ENCODE results near the gene RNF31. TPM values are rescaled to one million over a fixed set of nuclear protein-coding genes. Genes with fewer than 3 reads are reported as not detected.

RNF31 gene
- total RNA-seq, 4 donors from 2014 or later = 26.8 to 35.6 (median 32.4) TPM

DNA sequence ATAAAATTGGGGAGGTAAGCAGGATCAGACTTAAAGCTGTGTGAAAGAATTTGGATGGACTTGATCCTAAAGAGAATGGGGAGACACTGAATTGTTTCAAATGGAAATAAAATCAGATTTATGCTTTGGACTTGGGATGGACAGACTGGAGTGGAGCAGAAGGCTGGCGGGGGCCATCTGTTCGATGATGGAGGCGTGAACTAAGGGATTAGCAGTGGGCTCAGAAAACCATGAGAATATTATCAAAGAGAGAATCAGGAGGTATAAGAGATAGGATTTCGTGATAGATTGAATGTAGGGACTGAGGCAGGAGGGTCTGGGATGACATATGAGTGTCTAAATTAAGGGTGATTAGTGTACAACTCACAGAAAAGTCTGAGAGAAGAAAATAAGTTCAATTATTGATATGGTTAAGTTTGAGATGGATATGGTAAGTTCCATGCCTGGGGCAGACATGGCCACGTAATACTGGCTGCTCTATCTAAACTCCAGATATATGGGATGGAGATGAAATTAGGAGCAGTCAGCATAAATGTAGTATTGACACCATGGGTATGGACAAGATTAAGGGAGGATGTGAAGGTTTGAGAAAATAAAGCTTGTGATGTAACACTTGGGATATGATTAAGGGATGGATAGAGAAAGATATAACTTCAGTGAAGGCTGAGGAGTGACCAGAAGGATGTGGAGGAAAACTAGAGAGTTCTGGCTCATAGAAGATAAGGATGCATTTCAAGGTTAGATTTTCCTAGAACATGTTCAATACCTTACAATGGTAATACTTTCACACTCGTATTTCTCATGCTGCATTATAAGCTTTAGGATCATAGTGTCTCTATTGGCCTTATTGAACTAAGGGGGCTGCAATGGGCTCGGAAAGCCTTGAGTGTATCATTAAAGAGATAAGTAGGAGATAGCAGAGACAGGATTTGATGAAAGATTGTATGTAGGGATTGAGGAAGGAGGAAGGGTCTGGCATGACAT is 57.2 kb downstream of the RNF31 start:
- peaks cover 0 to 9% (median 0%) of the 10 kb centered on the region in 3 donors for H3K4me1 ChIP-seq
- no peak overlapping the region for H3K27ac ChIP-seq
- no peaks in the 10 kb centered on the region for H3K27me3 ChIP-seq
- H3K36me3 ChIP-seq = peaks cover 0 to 96% (median 10%) of the 10 kb centered on the region in 3 donors
- 92 to 93% methylated on average over 7 of the region's 7 CpGs for WGBS, 2 donors
- TF ChIP-seq, protein P1, sequence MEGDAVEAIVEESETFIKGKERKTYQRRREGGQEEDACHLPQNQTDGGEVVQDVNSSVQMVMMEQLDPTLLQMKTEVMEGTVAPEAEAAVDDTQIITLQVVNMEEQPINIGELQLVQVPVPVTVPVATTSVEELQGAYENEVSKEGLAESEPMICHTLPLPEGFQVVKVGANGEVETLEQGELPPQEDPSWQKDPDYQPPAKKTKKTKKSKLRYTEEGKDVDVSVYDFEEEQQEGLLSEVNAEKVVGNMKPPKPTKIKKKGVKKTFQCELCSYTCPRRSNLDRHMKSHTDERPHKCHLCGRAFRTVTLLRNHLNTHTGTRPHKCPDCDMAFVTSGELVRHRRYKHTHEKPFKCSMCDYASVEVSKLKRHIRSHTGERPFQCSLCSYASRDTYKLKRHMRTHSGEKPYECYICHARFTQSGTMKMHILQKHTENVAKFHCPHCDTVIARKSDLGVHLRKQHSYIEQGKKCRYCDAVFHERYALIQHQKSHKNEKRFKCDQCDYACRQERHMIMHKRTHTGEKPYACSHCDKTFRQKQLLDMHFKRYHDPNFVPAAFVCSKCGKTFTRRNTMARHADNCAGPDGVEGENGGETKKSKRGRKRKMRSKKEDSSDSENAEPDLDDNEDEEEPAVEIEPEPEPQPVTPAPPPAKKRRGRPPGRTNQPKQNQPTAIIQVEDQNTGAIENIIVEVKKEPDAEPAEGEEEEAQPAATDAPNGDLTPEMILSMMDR (IDR thresholded peaks at IDR 0.05) = no peak
- no peak for TF ChIP-seq POLR2A (IDR thresholded peaks at IDR 0.05)
- H3K9me3 ChIP-seq = no peaks in the 10 kb centered on the region
- DNase-seq = no peak
- intact Hi-C loops (cut with DNase I) = no loop called here
- H3K4me3 ChIP-seq = no peak overlapping the region

GRCh38 chr14:24206260-24207103 is 59.2 kb downstream of the RNF31 start:
- H3K4me3 ChIP-seq = no peak overlapping the region
- no peaks in the 10 kb centered on the region for H3K27me3 ChIP-seq
- H3K27ac ChIP-seq = no peak overlapping the region
- WGBS, 2 donors = 93 to 97% methylated on average over 8 of the region's 11 CpGs
- TF ChIP-seq, protein P1 (IDR thresholded peaks at IDR 0.05) = no peak
- TF ChIP-seq POLR2A (IDR thresholded peaks at IDR 0.05) = no peak
- DNase-seq = no peak
- H3K36me3 ChIP-seq = peaks cover 4 to 96% (median 19%) of the 10 kb centered on the region in 3 donors
- H3K9me3 ChIP-seq = no peaks in the 10 kb centered on the region
- H3K4me1 ChIP-seq = peaks cover 0 to 9% (median 0%) of the 10 kb centered on the region in 3 donors
- intact Hi-C loops (cut with DNase I) = no loop called here

DNA sequence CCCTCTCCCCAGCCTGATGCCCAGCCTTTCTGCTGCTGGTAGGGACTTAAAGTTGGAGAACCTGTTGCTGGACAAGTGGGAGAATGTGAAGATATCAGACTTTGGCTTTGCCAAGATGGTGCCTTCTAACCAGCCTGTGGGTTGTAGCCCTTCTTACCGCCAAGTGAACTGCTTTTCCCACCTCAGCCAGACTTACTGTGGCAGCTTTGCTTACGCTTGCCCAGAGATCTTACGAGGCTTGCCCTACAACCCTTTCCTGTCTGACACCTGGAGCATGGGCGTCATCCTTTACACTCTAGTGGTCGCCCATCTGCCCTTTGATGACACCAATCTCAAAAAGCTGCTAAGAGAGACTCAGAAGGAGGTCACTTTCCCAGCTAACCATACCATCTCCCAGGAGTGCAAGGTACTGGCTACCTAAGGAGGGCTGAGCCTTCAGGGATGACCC is 59.8 kb downstream of the RNF31 start:
- H3K27me3 ChIP-seq = no peaks in the 10 kb centered on the region
- TF ChIP-seq, protein P1 (IDR thresholded peaks at IDR 0.05) = no peak
- TF ChIP-seq POLR2A (IDR thresholded peaks at IDR 0.05) = no peak
- no peak overlapping the region for H3K4me3 ChIP-seq
- H3K36me3 ChIP-seq = peaks cover 4 to 92% (median 19%) of the 10 kb centered on the region in 3 donors
- H3K9me3 ChIP-seq = no peaks in the 10 kb centered on the region
- H3K27ac ChIP-seq = no peak overlapping the region
- peaks cover 0 to 12% (median 1%) of the 10 kb centered on the region in 3 donors for H3K4me1 ChIP-seq
- 95 to 100% methylated on average over 3 to 4 of the region's 5 CpGs for WGBS, 2 donors
- intact Hi-C loops (cut with DNase I) = no loop called here
- DNase-seq = no peak

- intact Hi-C loops (cut with DNase I) = no loop called here
- H3K9me3 ChIP-seq = no peaks in the 10 kb centered on the region
- no peak for DNase-seq
- H3K27ac ChIP-seq = no peak overlapping the region
- 89 to 100% methylated on average over 1 to 2 of the region's 2 CpGs for WGBS, 2 donors
- no peak overlapping the region for H3K4me3 ChIP-seq
- H3K36me3 ChIP-seq = peaks cover 4 to 87% (median 19%) of the 10 kb centered on the region in 3 donors
- peaks cover 0 to 17% (median 5%) of the 10 kb centered on the region in 3 donors for H3K4me1 ChIP-seq
- no peaks in the 10 kb centered on the region for H3K27me3 ChIP-seq
- TF ChIP-seq, protein P1 (IDR thresholded peaks at IDR 0.05) = no peak
- no peak for TF ChIP-seq POLR2A (IDR thresholded peaks at IDR 0.05)
Observed at GRCh38 chr14:24207625-24208024, 60.3 kb downstream of the RNF31 start.

Small RNA genes lying within 50 kb of the gene (small RNA-seq; reads per million reads assigned to genes)
- gene AL136295.4 = 0 reads per million in 4 donors
- 0 to 0.60 (median 0) reads per million in 4 donors for gene CHMP4A
- gene IPO4 = 0 to 0.15 (median 0.04) reads per million in 4 donors
- 0 reads per million in 4 donors for gene IRF9
- 0.21 to 1.5 (median 1.1) reads per million in 4 donors for gene RNA5SP383

Other genes with a start within 250 kb of the RNF31 start
- 10 to 100 TPM; 27.5 to 46.0 (median 38.0) TPM for gene DHRS4, start 193.7 kb upstream of the RNF31 start, total RNA-seq
- gene DHRS4L2, start 158.6 kb upstream of the RNF31 start, total RNA-seq = 10 to 100 TPM in 3 of 4 donors, 1 to 10 TPM in 1; 9.4 to 35.6 (median 27.2) TPM
- gene CARMIL3, start 95.5 kb upstream of the RNF31 start, total RNA-seq = 1 to 10 TPM in 2 of 4 donors, under 1 TPM in 2; 0.38 to 1.2 (median 0.86) TPM
- gene CPNE6, start 75.9 kb upstream of the RNF31 start, total RNA-seq = not detected
- 10 to 100 TPM; 10.5 to 13.5 (median 12.8) TPM for gene PCK2, start 53.2 kb upstream of the RNF31 start, total RNA-seq
- gene DCAF11, start 32.7 kb upstream of the RNF31 start, total RNA-seq = 100 to 1,000 TPM in 1 of 4 donors, 10 to 100 TPM in 3; 55.4 to 114 (median 79.3) TPM
- 1 to 10 TPM in 3 of 4 donors, under 1 TPM in 1; 0.79 to 4.5 (median 3.3) TPM for gene NRL, start 32.5 kb upstream of the RNF31 start, total RNA-seq
- 1 to 10 TPM in 1 of 4 donors, under 1 TPM in 2, not detected in 1; 0.42 to 3.7 (median 0.95) TPM for gene FITM1, start 16.8 kb upstream of the RNF31 start, total RNA-seq
- gene PSME1, start 11.3 kb upstream of the RNF31 start, total RNA-seq = 100 to 1,000 TPM; 100 to 256 (median 116) TPM
- 10 to 100 TPM in 3 of 4 donors, 1 to 10 TPM in 1; 6.0 to 12.1 (median 10.9) TPM for gene EMC9, start 5.9 kb upstream of the RNF31 start, total RNA-seq
- 100 to 1,000 TPM in 1 of 4 donors, 10 to 100 TPM in 3; 44.4 to 110 (median 77.2) TPM for gene PSME2, start 888 bp upstream of the RNF31 start, total RNA-seq
- gene IRF9, start 13.8 kb downstream of the RNF31 start, total RNA-seq = 10 to 100 TPM; 21.9 to 52.2 (median 45.9) TPM
- 1 to 10 TPM in 3 of 4 donors, under 1 TPM in 1; 0.47 to 7.4 (median 3.0) TPM for gene REC8, start 24.6 kb downstream of the RNF31 start, total RNA-seq
- gene IPO4, start 41.3 kb downstream of the RNF31 start, total RNA-seq = 10 to 100 TPM; 32.9 to 55.1 (median 40.4) TPM
- gene TM9SF1, start 47.9 kb downstream of the RNF31 start, total RNA-seq = 10 to 100 TPM; 36.4 to 51.3 (median 44.6) TPM
- not detected for gene TSSK4, start 58.2 kb downstream of the RNF31 start, total RNA-seq
- gene CHMP4A, start 66.0 kb downstream of the RNF31 start, total RNA-seq = 10 to 100 TPM; 23.6 to 80.7 (median 62.8) TPM
- 10 to 100 TPM in 2 of 4 donors, 1 to 10 TPM in 2; 1.4 to 12.4 (median 8.6) TPM for gene MDP1, start 68.6 kb downstream of the RNF31 start, total RNA-seq
- 100 to 1,000 TPM in 3 of 4 donors, 10 to 100 TPM in 1; 93.1 to 182 (median 121) TPM for gene NEDD8, start 84.9 kb downstream of the RNF31 start, total RNA-seq
- gene GMPR2, start 85.4 kb downstream of the RNF31 start, total RNA-seq = 10 to 100 TPM; 18.5 to 47.7 (median 33.1) TPM
- 10 to 100 TPM; 46.3 to 94.3 (median 56.1) TPM for gene TINF2, start 95.1 kb downstream of the RNF31 start, total RNA-seq
- 1,000 to 10,000 TPM in 2 of 4 donors, 100 to 1,000 TPM in 2; 566 to 1,879 (median 1,037) TPM for gene TGM1, start 115.7 kb downstream of the RNF31 start, total RNA-seq
- 100 to 1,000 TPM in 2 of 4 donors, 10 to 100 TPM in 2; 68.9 to 171 (median 108) TPM for gene RABGGTA, start 124.1 kb downstream of the RNF31 start, total RNA-seq
- 100 to 1,000 TPM in 2 of 4 donors, 10 to 100 TPM in 2; 81.6 to 164 (median 101) TPM for gene DHRS1, start 152.3 kb downstream of the RNF31 start, total RNA-seq
- gene NOP9, start 152.4 kb downstream of the RNF31 start, total RNA-seq = 10 to 100 TPM; 18.0 to 29.8 (median 25.0) TPM
- 10 to 100 TPM; 18.3 to 41.4 (median 30.4) TPM for gene CIDEB, start 160.5 kb downstream of the RNF31 start, total RNA-seq
- 100 to 1,000 TPM in 3 of 4 donors, 10 to 100 TPM in 1; 66.0 to 169 (median 123) TPM for gene LTB4R2, start 162.6 kb downstream of the RNF31 start, total RNA-seq
- 10 to 100 TPM; 47.9 to 99.9 (median 85.4) TPM for gene LTB4R, start 164.0 kb downstream of the RNF31 start, total RNA-seq
- 10 to 100 TPM in 2 of 4 donors, 1 to 10 TPM in 2; 3.1 to 23.1 (median 11.7) TPM for gene ADCY4, start 187.6 kb downstream of the RNF31 start, total RNA-seq
- 10 to 100 TPM; 10.3 to 21.4 (median 12.7) TPM for gene RIPK3, start 192.5 kb downstream of the RNF31 start, total RNA-seq
- gene NFATC4, start 220.7 kb downstream of the RNF31 start, total RNA-seq = 10 to 100 TPM in 2 of 4 donors, 1 to 10 TPM in 2; 2.7 to 22.5 (median 9.2) TPM

All from esophagus squamous epithelium (tissue), 5 donors.